GM13976 (cell line): ENCODE results near the gene HINT1.

Experiments
- DNase-seq: peaks from one replicate; pipeline ENCODE4 v3.0.0; 2012; ENCODE audit warnings: low spot score
- in situ Hi-C: fragments of 300-500 bp; cut with MboI; formaldehyde crosslinking; loops from one replicate; pipeline ENCODE4 v1.12.0; 2022; ENCODE audit warnings: low sequenced_read_pairs, mixed read lengths, inconsistent platforms; ENCODE audit not compliant: unreplicated experiment
- TF ChIP-seq, protein P1 (sequence below): IDR thresholded peaks from 2 replicates; pipeline ENCODE4 v1.5.1; 2012; ENCODE audit warnings: borderline replicate concordance, mild to moderate bottlenecking; ENCODE audit not compliant: insufficient read depth; ENCODE audit errors: extremely low read depth, missing control alignments, control extremely low read depth

Gene HINT1

DNA sequence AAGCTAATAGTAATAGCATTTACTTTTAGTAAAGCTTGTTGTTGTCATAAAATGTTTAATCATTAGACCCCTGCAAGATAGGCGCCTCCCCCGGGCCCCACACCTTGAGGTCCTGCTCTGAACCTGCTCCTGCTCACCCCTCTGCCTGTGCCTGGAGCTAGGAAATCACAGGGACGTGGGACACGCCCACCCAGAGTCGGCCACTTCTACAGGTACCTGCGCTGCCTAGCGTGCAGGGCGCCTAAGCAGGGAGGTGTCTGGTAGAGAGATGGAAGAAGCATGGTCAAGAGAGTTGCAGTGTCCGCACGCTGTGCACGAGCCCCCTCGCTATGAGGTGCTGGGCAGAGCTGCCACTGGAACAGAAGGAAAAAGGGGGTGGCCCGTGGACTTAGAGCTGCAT, 52.6 kb downstream of the HINT1 start:
- TF ChIP-seq, protein P1, sequence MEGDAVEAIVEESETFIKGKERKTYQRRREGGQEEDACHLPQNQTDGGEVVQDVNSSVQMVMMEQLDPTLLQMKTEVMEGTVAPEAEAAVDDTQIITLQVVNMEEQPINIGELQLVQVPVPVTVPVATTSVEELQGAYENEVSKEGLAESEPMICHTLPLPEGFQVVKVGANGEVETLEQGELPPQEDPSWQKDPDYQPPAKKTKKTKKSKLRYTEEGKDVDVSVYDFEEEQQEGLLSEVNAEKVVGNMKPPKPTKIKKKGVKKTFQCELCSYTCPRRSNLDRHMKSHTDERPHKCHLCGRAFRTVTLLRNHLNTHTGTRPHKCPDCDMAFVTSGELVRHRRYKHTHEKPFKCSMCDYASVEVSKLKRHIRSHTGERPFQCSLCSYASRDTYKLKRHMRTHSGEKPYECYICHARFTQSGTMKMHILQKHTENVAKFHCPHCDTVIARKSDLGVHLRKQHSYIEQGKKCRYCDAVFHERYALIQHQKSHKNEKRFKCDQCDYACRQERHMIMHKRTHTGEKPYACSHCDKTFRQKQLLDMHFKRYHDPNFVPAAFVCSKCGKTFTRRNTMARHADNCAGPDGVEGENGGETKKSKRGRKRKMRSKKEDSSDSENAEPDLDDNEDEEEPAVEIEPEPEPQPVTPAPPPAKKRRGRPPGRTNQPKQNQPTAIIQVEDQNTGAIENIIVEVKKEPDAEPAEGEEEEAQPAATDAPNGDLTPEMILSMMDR = no peak
- DNase-seq = no peak
- in situ Hi-C loops = loop anchor here (25.0 kb wide), 1 partner anchor 1000 kb away; no protein-coding TSS in a partner anchor

DNA sequence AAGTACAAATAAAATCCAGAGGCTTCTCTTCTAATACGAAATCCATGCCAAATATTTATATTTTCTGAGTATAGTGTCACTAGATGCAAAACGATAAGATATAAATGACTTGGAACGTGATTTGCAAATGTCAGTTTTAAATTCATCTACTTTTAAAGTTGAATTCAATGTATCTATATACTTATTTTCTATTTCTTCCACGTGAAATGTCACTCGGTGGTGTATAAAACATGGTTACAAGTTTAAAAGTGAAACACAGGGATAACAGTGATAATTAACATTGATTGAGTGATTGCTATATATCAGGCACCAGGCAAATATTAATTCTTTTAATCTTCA, 54.8 kb downstream of the HINT1 start:
- DNase-seq = no peak
- TF ChIP-seq, protein P1 = no peak
- in situ Hi-C loops = loop anchor here (25.0 kb wide), 1 partner anchor 998 kb away; no protein-coding TSS in a partner anchor

DNA sequence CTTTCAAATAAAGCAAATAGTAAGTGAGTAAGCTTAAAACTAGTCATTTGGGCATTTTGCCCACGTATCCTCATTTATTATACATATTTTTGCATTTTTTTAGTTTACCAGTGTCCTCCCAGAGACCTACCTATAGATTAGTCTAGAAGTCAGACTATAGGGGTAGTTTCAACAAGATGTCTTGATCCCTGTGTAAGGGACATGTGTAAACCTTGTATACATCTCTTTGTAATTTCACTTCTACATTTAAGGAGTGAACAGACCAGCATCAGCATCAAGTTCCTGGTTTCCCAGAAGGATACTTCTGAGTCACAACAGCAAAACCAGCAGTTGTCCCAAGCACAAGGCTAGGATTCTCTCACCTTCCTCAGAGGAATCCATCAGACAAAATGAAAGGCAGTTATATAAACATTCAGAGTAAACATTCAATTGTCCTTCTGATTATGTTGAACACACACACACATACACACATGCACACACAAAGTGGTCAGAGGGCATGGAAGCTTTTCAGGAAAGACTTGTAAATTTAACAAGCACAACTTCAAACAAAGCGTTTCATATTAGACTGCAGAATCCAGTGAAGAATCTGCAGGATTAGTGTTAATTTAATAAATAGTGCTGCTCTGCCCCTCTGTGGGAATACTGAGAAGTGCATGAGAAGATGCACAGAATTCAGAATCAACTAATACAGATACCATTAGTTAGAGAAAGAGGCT, 55.4 kb downstream of the HINT1 start:
- in situ Hi-C loops = loop anchor here (25.0 kb wide), 1 partner anchor 997 kb away; no protein-coding TSS in a partner anchor
- TF ChIP-seq, protein P1 = peak; percentile 64
- DNase-seq = peak; percentile 58
